DOHH2 (cell line): ENCODE data around the gene ANGEL2.

Experiments used
- H3F3A ChIP-seq: fragments of 200-600 bp; sonication (generic), shearing (Covaris generic); 2 replicates; pipeline ENCODE4 v1.6.0; 2016; ENCODE audit warnings: antibody characterized with exemption, mild to moderate bottlenecking; ENCODE audit not compliant: control insufficient read depth, insufficient read depth
- H3K27ac ChIP-seq: fragments of 200-600 bp; sonication (generic); 2 replicates; pipeline ENCODE4 v1.5.1; 2014; ENCODE audit warnings: low read depth, mild to moderate bottlenecking, low read length, moderate library complexity
- H3K27me3 ChIP-seq: fragments of 200-600 bp; sonication (generic); 2 replicates; pipeline ENCODE4 v1.6.1; 2014; ENCODE audit warnings: mild to moderate bottlenecking, low read length, mixed read lengths; ENCODE audit not compliant: control insufficient read depth
- H3K36me3 ChIP-seq: fragments of 200-600 bp; sonication (generic); 2 replicates; pipeline ENCODE4 v1.6.1; 2014; ENCODE audit warnings: mild to moderate bottlenecking, low read length, moderate library complexity, mixed read lengths; ENCODE audit not compliant: control insufficient read depth
- H3K4me1 ChIP-seq: fragments of 200-600 bp; sonication (generic); 2 replicates; pipeline ENCODE4 v1.6.1; 2014; ENCODE audit warnings: mild to moderate bottlenecking, low read length, mixed read lengths; ENCODE audit not compliant: control insufficient read depth
- H3K4me2 ChIP-seq: fragments of 200-600 bp; sonication (generic); 2 replicates; pipeline ENCODE4 v1.6.0; 2014; ENCODE audit warnings: mild to moderate bottlenecking, low read length, moderate library complexity
- H3K4me3 ChIP-seq: fragments of 200-600 bp; sonication (generic); 2 replicates; pipeline ENCODE4 v1.5.1; 2014; ENCODE audit warnings: mild to moderate bottlenecking, low read length, mixed read lengths
- H3K79me2 ChIP-seq: fragments of 200-600 bp; sonication (generic); 2 replicates; pipeline ENCODE4 v1.6.1; 2014; ENCODE audit warnings: mild to moderate bottlenecking, low read length, mixed read lengths; ENCODE audit not compliant: control insufficient read depth
- H3K9me2 ChIP-seq: fragments of 200-600 bp; sonication (generic); replicated peaks from 2 replicates; pipeline ENCODE4 v1.6.1; 2014; ENCODE audit warnings: mild to moderate bottlenecking, low read length, mixed read lengths; ENCODE audit not compliant: control insufficient read depth
- H3K9me3 ChIP-seq: fragments of 200-600 bp; sonication (generic); 2 replicates; pipeline ENCODE4 v1.6.1; 2014; ENCODE audit warnings: antibody characterized with exemption, low read length, mixed read lengths; ENCODE audit not compliant: control insufficient read depth, insufficient read depth
- H4K20me1 ChIP-seq: fragments of 200-600 bp; sonication (generic); 2 replicates; pipeline ENCODE4 v1.6.0; 2014; ENCODE audit warnings: low read depth, mild to moderate bottlenecking, antibody characterized with exemption, low read length, moderate library complexity; ENCODE audit not compliant: control insufficient read depth, insufficient read depth
- EZH2phosphoT487 ChIP-seq: fragments of 200-600 bp; sonication (generic); IDR thresholded peaks from 2 replicates; pipeline ENCODE4 v1.6.1; 2017; ENCODE audit warnings: borderline replicate concordance, mild to moderate bottlenecking, antibody characterized with exemption, low read length, moderate library complexity, mixed read lengths
- TF ChIP-seq, protein P1 (sequence below): fragments of 200-600 bp; sonication (generic); IDR thresholded peaks from one replicate; pipeline ENCODE4 v1.5.1; 2014; ENCODE audit warnings: antibody characterized with exemption, mild to moderate bottlenecking, low read depth, low read length; ENCODE audit not compliant: poor library complexity, severe bottlenecking

The ANGEL2 gene

DNA sequence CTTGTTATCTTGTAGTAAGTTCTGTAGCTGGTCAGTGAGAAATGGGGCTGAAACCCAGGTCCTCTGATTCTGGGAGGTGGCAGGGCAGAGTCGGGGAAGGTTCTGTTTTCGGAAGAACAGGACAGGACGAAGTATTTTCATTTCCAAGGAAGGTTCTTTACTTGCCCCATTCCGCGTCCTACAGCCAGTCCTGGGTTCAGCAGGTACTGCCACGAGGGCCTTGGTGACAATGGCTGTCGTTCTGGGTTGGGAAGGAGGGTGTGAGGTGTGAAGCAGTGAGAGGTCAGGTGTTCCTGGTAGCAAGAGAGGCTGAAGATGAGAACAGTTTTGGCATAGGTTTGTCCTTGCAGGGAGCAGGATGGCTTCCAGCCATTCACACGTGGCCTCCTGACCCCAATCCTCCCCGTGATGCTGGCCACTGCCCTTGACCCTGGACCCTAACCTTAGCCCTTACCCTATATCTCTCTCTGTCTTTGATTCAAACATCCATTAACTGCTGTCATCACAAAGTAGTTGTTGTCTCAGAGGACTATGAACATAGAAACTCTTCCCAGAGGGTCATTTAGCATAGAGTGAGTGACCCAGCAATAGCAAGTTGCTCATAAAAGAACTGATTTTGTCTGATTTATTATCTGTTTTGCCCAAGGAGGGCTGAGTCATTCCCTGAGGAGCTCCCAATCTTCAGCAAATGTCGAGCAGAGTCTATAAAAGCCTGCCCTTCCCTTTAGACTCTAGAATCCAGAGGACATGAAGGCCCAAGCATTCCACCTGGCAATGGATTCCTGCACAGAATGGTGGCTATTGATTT lies 40.4 kb downstream of the ANGEL2 start:
- Histone ChIP-seq H3K27ac (no peak overlapping the region), H3K4me1 (no peaks in the 10 kb centered on the region), H3K4me2 (no peak overlapping the region), H3K27me3 (no peaks in the 10 kb centered on the region), H3F3A (no peaks in the 10 kb centered on the region), H4K20me1 (no peaks in the 10 kb centered on the region), H3K4me3 (no peak overlapping the region), H3K9me3 (no peaks in the 10 kb centered on the region), H3K36me3 (peaks cover under 1% of the 10 kb centered on the region; the same call in 1 of the 2 replicates), H3K9me2 (no peaks in the 10 kb centered on the region), H3K79me2 (no peaks in the 10 kb centered on the region)
- TF ChIP-seq, protein P1, sequence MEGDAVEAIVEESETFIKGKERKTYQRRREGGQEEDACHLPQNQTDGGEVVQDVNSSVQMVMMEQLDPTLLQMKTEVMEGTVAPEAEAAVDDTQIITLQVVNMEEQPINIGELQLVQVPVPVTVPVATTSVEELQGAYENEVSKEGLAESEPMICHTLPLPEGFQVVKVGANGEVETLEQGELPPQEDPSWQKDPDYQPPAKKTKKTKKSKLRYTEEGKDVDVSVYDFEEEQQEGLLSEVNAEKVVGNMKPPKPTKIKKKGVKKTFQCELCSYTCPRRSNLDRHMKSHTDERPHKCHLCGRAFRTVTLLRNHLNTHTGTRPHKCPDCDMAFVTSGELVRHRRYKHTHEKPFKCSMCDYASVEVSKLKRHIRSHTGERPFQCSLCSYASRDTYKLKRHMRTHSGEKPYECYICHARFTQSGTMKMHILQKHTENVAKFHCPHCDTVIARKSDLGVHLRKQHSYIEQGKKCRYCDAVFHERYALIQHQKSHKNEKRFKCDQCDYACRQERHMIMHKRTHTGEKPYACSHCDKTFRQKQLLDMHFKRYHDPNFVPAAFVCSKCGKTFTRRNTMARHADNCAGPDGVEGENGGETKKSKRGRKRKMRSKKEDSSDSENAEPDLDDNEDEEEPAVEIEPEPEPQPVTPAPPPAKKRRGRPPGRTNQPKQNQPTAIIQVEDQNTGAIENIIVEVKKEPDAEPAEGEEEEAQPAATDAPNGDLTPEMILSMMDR: no peak
- no peak for TF ChIP-seq EZH2phosphoT487

DNA sequence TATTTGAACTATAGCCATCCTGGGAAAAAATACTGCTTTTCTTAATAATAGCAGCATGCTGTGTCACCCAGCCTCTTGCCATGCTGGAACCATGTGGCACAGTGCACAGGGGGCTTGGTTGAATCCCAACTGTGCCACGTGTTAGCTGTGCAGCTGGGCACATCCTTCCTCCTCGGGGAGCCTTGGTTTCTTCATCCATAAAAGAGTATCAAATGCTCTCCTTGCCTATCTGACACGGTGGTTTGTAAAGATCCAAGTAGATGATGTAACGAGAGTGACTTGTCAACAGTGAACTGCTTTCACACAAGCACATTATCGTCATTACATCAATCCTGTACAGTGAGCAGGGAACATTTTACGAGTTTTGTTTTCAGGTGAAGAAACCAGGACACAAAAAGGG lies 41.0 kb downstream of the ANGEL2 start:
- Histone ChIP-seq H3K9me2 (no peaks in the 10 kb centered on the region), H4K20me1 (no peaks in the 10 kb centered on the region), H3K4me1 (peaks cover 2% of the 10 kb centered on the region), H3K4me3 (no peak overlapping the region), H3K79me2 (no peaks in the 10 kb centered on the region), H3K4me2 (no peak overlapping the region), H3K27me3 (no peaks in the 10 kb centered on the region), H3K36me3 (peaks cover 4% of the 10 kb centered on the region; the same call in 1 of the 2 replicates), H3K27ac (no peak overlapping the region), H3F3A (no peaks in the 10 kb centered on the region), H3K9me3 (no peaks in the 10 kb centered on the region)
- TF ChIP-seq, protein P1: no peak
- no peak for TF ChIP-seq EZH2phosphoT487

DNA sequence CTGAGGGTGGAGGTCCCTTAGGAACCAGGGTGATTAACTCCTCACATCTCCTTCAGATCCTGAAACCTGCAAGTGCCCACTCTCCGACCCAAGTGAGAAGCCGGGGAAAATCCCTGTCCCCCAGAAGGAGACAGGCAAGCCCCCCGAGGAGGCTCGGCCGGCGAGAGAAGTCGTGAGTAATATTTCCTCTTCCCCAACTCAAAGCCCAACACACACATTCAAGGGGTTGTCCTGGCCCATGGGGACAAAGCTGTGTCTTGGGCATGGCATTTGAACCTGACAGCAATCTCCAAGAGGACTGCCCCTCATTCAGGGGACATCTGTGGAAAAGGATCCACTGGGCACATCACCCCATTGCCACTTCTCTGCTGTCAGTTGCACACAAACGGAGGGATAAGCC lies 41.8 kb downstream of the ANGEL2 start:
- H3K9me2 ChIP-seq: no peaks in the 10 kb centered on the region
- no peak overlapping the region for H3K27ac ChIP-seq
- H3K79me2 ChIP-seq: no peaks in the 10 kb centered on the region
- H4K20me1 ChIP-seq: no peaks in the 10 kb centered on the region
- H3K4me3 ChIP-seq: no peak overlapping the region
- H3K9me3 ChIP-seq: no peaks in the 10 kb centered on the region
- no peaks in the 10 kb centered on the region for H3K27me3 ChIP-seq
- no peak overlapping the region for H3K4me2 ChIP-seq
- H3F3A ChIP-seq: no peaks in the 10 kb centered on the region
- peaks cover 10% of the 10 kb centered on the region for H3K4me1 ChIP-seq
- H3K36me3 ChIP-seq: peaks cover 4% of the 10 kb centered on the region; the same call in 1 of the 2 replicates
- TF ChIP-seq, protein P1: no peak
- no peak for TF ChIP-seq EZH2phosphoT487
